ENCODE data around the gene NEK11.
A peak's percentile ranks its signal among the peaks of the same experiment; 100 is the strongest.

NEK11 gene

GRCh38 chr3:131079086-131079485 lies 52.4 kb downstream of the NEK11 start:
- no peak overlapping the region for H3K4me3 ChIP-seq (ENCODE audit: low read depth, low read length)
- DNase-seq (ENCODE audit: low read depth), result no peak
- no peak for TF ChIP-seq CTCF (IDR thresholded peaks at IDR 0.05; ENCODE audit: control insufficient read depth, extremely low read depth, insufficient read depth)

- H3K4me3 ChIP-seq (ENCODE audit: low read depth, low read length), result no peak overlapping the region
Measured at GRCh38 chr3:131081224-131081623, 54.5 kb downstream of the NEK11 start.

GRCh38 chr3:131082246-131082645 lies 55.6 kb downstream of the NEK11 start:
- TF ChIP-seq CTCF (IDR thresholded peaks at IDR 0.05; ENCODE audit: control insufficient read depth, extremely low read depth, insufficient read depth), result no peak
- DNase-seq (ENCODE audit: low read depth), result no peak
- no peak overlapping the region for H3K4me3 ChIP-seq (ENCODE audit: low read depth, low read length)

More at GRCh38 chr3:131081224-131081623, 54.5 kb downstream of the NEK11 start:
- no peak for TF ChIP-seq CTCF (IDR thresholded peaks at IDR 0.05; ENCODE audit: control insufficient read depth, extremely low read depth, insufficient read depth)
- no peak for DNase-seq (ENCODE audit: low read depth)

- no peak overlapping the region for H3K4me3 ChIP-seq (ENCODE audit: low read depth, low read length)
- peak; percentile 4 for DNase-seq (ENCODE audit: low read depth)
- TF ChIP-seq CTCF (IDR thresholded peaks at IDR 0.05; ENCODE audit: control insufficient read depth, extremely low read depth, insufficient read depth), result no peak
Measured at GRCh38 chr3:131082871-131083863, 56.5 kb downstream of the NEK11 start.

- no peak for TF ChIP-seq CTCF (IDR thresholded peaks at IDR 0.05; ENCODE audit: control insufficient read depth, extremely low read depth, insufficient read depth)
- no peak overlapping the region for H3K4me3 ChIP-seq (ENCODE audit: low read depth, low read length)
- peak; percentile 34 for DNase-seq (ENCODE audit: low read depth)
Measured at GRCh38 chr3:131091768-131092167, 65.1 kb downstream of the NEK11 start.

- DNase-seq (ENCODE audit: low read depth), result peak; percentile 35
- no peak for TF ChIP-seq CTCF (IDR thresholded peaks at IDR 0.05; ENCODE audit: control insufficient read depth, extremely low read depth, insufficient read depth)
- H3K4me3 ChIP-seq (ENCODE audit: low read depth, low read length), result no peak overlapping the region
Measured at GRCh38 chr3:131107637-131108433, 81.2 kb downstream of the NEK11 start.
